HCT116 (cell line): ENCODE results near the gene HMGB1. TPM values are rescaled to one million over a fixed set of nuclear protein-coding genes. Genes with fewer than 3 reads are reported as not detected.

Source experiments
- ATAC-seq: fragments of 200-7000 bp; cut with Tn5 transposase; 2 replicates; pipeline ENCODE4 v1.9.1; 2020; ENCODE audit warnings: mild to moderate bottlenecking, moderate library complexity
- BruUV-seq: library from RNA; stranded (reverse); fragments of 400-500 nt; replicated peaks from 2 replicates; lab custom pipeline; 2021; lab: Mats Ljungman, UMichigan
- CTCF ChIA-PET: fragments of 300-600 bp; sonication (Branson Sonifier 250); formaldehyde crosslinking; loops from one replicate; lab custom pipeline; 2021; ENCODE audit warnings: antibody characterized with exemption; lab: Charles Lee
- POLR2A ChIA-PET: fragments of 300-600, 350-600 bp; sonication (Branson Sonifier 250); formaldehyde crosslinking; loops from one replicate; lab custom pipeline; 2021; ENCODE audit warnings: antibody characterized with exemption; lab: Charles Lee
- RAD21 ChIA-PET, 2 experiments: fragments of 300-600 bp; sonication (Branson Sonifier 250); formaldehyde crosslinking; loops; one replicate each; lab custom pipeline; 2023; ENCODE audit warnings: low total read pairs in 2 of 2; ENCODE audit not compliant: uncharacterized antibody in 2 of 2, unreplicated experiment in 2 of 2, low non-redundant PET in 1 of 2; lab: Charles Lee
- DNase-seq: peaks from one replicate; pipeline ENCODE4 v3.0.0-alpha.2; 2010; ENCODE audit warnings: low read depth, low spot score
- H2AFZ ChIP-seq: fragments of 200-600 bp; shearing (Covaris generic), sonication (generic); 2 replicates; pipeline ENCODE4 v1.6.1; 2017; ENCODE audit warnings: low read depth, mixed run types, mixed read lengths, antibody characterized with exemption, low read length; ENCODE audit not compliant: poor library complexity, severe bottlenecking
- H3K27ac ChIP-seq: 2 replicates; pipeline ENCODE4 v1.5.1; 2012; ENCODE audit warnings: low read depth, low read length
- H3K27me3 ChIP-seq: fragments of 200-600 bp; sonication (generic); 2 replicates; pipeline ENCODE4 v1.6.1; 2016; ENCODE audit warnings: mixed run types, low read length, mixed read lengths; ENCODE audit not compliant: insufficient read depth
- H3K36me3 ChIP-seq, 2 experiments: fragments of 200-500 bp in 1 of 2; fragments of 200-600 bp in 1 of 2; sonication (Bioruptor generic) in 1 of 2; sonication (generic) in 1 of 2; 2 replicates each; pipeline versions ENCODE4 v1.5.1 to v1.6.1; 2014 to 2016; ENCODE audit warnings: low read length in 2 of 2, inconsistent platforms in 1 of 2, mixed read lengths in 1 of 2, mixed run types in 1 of 2; ENCODE audit not compliant: insufficient read depth in 2 of 2, control insufficient read depth in 1 of 2
- H3K4me1 ChIP-seq, 2 experiments: fragments of 200-600 bp in 1 of 2; sonication (generic) in 1 of 2; 2 replicates each; pipeline versions ENCODE4 v1.5.1 to v1.6.1; 2012 to 2017; ENCODE audit warnings: low read length in 2 of 2, inconsistent platforms in 1 of 2, mild to moderate bottlenecking in 1 of 2, mixed read lengths in 1 of 2, mixed run types in 1 of 2, moderate library complexity in 1 of 2; ENCODE audit not compliant: insufficient read depth in 2 of 2, control insufficient read depth in 1 of 2
- H3K4me2 ChIP-seq: fragments of 200-600 bp; sonication (generic); 2 replicates; pipeline ENCODE4 v1.6.1; 2017; ENCODE audit warnings: mixed run types, low read length, mixed read lengths
- H3K4me3 ChIP-seq, 2 experiments: fragments of 200-600 bp in 1 of 2; sonication (generic) in 1 of 2; replicated peaks in 1 of 2; 2 replicates each; pipeline ENCODE4 v1.5.1; 2011 to 2016; ENCODE audit warnings: low read length in 2 of 2, control low read depth in 1 of 2, low read depth in 1 of 2, mild to moderate bottlenecking in 1 of 2, mixed read lengths in 1 of 2, mixed run types in 1 of 2
- H3K79me2 ChIP-seq: fragments of 200-600 bp; sonication (generic); 2 replicates; pipeline ENCODE4 v1.6.1; 2017; ENCODE audit warnings: mild to moderate bottlenecking, mixed run types, low read length, moderate library complexity, mixed read lengths; ENCODE audit not compliant: insufficient read depth
- H3K9ac ChIP-seq: fragments of 200-600 bp; sonication (generic); 2 replicates; pipeline ENCODE4 v1.6.1; 2016; ENCODE audit warnings: low read length, mixed read lengths
- H3K9me2 ChIP-seq: fragments of 200-600 bp; sonication (generic), shearing (Covaris generic); 2 replicates; pipeline ENCODE4 v1.6.1; 2017; ENCODE audit warnings: mixed run types, mild to moderate bottlenecking, moderate library complexity; ENCODE audit not compliant: insufficient read depth
- H3K9me3 ChIP-seq, 2 experiments: fragments of 200-500 bp in 1 of 2; fragments of 200-600 bp in 1 of 2; sonication (Bioruptor generic) in 1 of 2; sonication (generic) in 1 of 2; 2 replicates each; pipeline ENCODE4 v1.6.1; 2014 to 2017; ENCODE audit warnings: low read length in 2 of 2, mixed read lengths in 2 of 2, inconsistent platforms in 1 of 2, low read depth in 1 of 2, mild to moderate bottlenecking in 1 of 2, mixed run types in 1 of 2, moderate library complexity in 1 of 2; ENCODE audit not compliant: control insufficient read depth in 1 of 2, insufficient read depth in 1 of 2
- H4K20me1 ChIP-seq: fragments of 200-600 bp; sonication (generic), shearing (Covaris generic); 2 replicates; pipeline ENCODE4 v1.6.1; 2017; ENCODE audit warnings: mixed run types, mild to moderate bottlenecking, moderate library complexity; ENCODE audit not compliant: insufficient read depth
- CBX3 ChIP-seq: IDR thresholded peaks from 2 replicates; pipeline ENCODE4 v1.6.1; 2012; ENCODE audit warnings: low read depth
- EGR1 ChIP-seq: IDR thresholded peaks from 2 replicates; pipeline ENCODE4 v1.6.1; 2012; ENCODE audit warnings: low read depth
- EZH2 ChIP-seq: fragments of 200-600 bp; sonication (generic); IDR thresholded peaks from 2 replicates; pipeline ENCODE4 v1.6.1; 2017; ENCODE audit warnings: antibody characterized with exemption, mixed run types
- FOSL1 ChIP-seq: IDR thresholded peaks from 2 replicates; pipeline ENCODE4 v1.6.1; 2012; ENCODE audit warnings: low read depth
- POLR2A ChIP-seq: IDR thresholded peaks from 2 replicates; pipeline ENCODE4 v1.7.0; 2011; ENCODE audit warnings: borderline replicate concordance; ENCODE audit not compliant: insufficient read depth, insufficient read length; ENCODE audit errors: extremely low read depth
- POLR2AphosphoS5 ChIP-seq: IDR thresholded peaks from 2 replicates; pipeline ENCODE4 v1.6.1; 2011; ENCODE audit warnings: mild to moderate bottlenecking, low read depth, low read length, moderate library complexity
- REST ChIP-seq: IDR thresholded peaks from 2 replicates; pipeline ENCODE4 v1.6.1; 2012; ENCODE audit warnings: low read depth
- SP1 ChIP-seq: IDR thresholded peaks from 2 replicates; pipeline ENCODE4 v1.6.1; 2012; ENCODE audit warnings: low read depth
- SRF ChIP-seq: IDR thresholded peaks from 2 replicates; pipeline ENCODE4 v1.6.1; 2012; ENCODE audit warnings: low read depth
- TCF7L2 ChIP-seq: IDR thresholded peaks from 2 replicates; pipeline ENCODE4 v1.7.0; 2011; ENCODE audit warnings: borderline replicate concordance, inconsistent platforms; ENCODE audit not compliant: insufficient read depth, insufficient read length; ENCODE audit errors: extremely low read depth
- YY1 ChIP-seq: IDR thresholded peaks from 2 replicates; pipeline ENCODE4 v1.6.1; 2011; ENCODE audit warnings: low read length, low read depth, moderate library complexity, mild to moderate bottlenecking; ENCODE audit not compliant: insufficient replicate concordance; ENCODE audit errors: extremely low read depth
- ZNF274 ChIP-seq: fragments of 200-500 bp; sonication (Bioruptor generic); IDR thresholded peaks from 2 replicates; pipeline ENCODE4 v1.6.1; 2014; ENCODE audit warnings: mild to moderate bottlenecking, low read depth, low read length, inconsistent platforms
- intact Hi-C: fragments of 100-400 bp; cut with micrococcal nuclease; formaldehyde crosslinking; loops from 2 replicates; pipeline ENCODE4 v1.10.0; 2022
- total RNA-seq: library from RNA; stranded (reverse); gene quantifications from one replicate; pipeline ENCODE4 v1.2.1, GENCODE V29; 2021; ENCODE audit not compliant: unreplicated experiment
- TF ChIP-seq, protein P1 (sequence below): IDR thresholded peaks from 2 replicates; pipeline ENCODE4 v1.6.1; 2011; ENCODE audit warnings: mild to moderate bottlenecking, low read length, moderate library complexity; ENCODE audit not compliant: insufficient replicate concordance; ENCODE audit errors: extremely low read depth

Gene HMGB1
- total RNA-seq, 1 experiment from 2014 or later: 678 TPM

DNA sequence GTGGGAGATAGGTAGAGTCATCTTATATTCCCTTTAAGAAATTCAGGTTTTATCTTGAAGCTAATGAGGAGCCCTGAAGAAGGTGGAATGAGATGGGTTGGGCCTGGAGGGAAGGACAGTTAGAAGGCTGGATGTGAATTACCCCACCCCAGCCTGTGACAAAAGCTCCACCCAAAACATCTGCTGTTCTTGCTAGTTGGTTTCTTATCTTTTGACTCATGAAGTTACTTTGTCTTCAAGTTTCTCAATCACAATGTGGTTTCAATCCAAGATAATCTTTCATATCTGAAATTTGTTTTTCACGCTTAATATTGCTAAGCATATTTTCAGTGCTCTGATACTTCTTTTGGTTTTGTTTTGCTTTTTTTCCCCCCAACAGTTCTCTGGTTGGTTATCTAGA is 38.3 kb upstream of the HMGB1 start:
- Histone ChIP-seq H3K27me3 (no peaks in the 10 kb centered on the region), H3K4me3 (no peak overlapping the region)
- CTCF ChIA-PET: no interaction called here
- TF ChIP-seq, protein P1, sequence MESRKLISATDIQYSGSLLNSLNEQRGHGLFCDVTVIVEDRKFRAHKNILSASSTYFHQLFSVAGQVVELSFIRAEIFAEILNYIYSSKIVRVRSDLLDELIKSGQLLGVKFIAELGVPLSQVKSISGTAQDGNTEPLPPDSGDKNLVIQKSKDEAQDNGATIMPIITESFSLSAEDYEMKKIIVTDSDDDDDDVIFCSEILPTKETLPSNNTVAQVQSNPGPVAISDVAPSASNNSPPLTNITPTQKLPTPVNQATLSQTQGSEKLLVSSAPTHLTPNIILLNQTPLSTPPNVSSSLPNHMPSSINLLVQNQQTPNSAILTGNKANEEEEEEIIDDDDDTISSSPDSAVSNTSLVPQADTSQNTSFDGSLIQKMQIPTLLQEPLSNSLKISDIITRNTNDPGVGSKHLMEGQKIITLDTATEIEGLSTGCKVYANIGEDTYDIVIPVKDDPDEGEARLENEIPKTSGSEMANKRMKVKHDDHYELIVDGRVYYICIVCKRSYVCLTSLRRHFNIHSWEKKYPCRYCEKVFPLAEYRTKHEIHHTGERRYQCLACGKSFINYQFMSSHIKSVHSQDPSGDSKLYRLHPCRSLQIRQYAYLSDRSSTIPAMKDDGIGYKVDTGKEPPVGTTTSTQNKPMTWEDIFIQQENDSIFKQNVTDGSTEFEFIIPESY: no peak
- TF ChIP-seq EZH2: no peak
- TF ChIP-seq SP1: no peak
- TF ChIP-seq POLR2A: no peak
- TF ChIP-seq ZNF274: no peak
- TF ChIP-seq YY1: no peak
- TF ChIP-seq SRF: no peak
- TF ChIP-seq POLR2AphosphoS5: no peak
- TF ChIP-seq CBX3: no peak
- no peak for TF ChIP-seq EGR1
- no peak for TF ChIP-seq FOSL1
- no peak for TF ChIP-seq REST
- TF ChIP-seq TCF7L2: no peak
- TF ChIP-seq, all 23 proteins: peak for 0
- ChIA-PET POLR2A (no interaction called here), RAD21 (no interaction called here)
- no peaks in the 10 kb centered on the region for H3K9me3 ChIP-seq
- H3K27ac ChIP-seq: no peak overlapping the region
- H3K4me1 ChIP-seq: no peaks in the 10 kb centered on the region
- DNase-seq: no peak
- H2AFZ ChIP-seq: no peak overlapping the region
- H3K79me2 ChIP-seq: no peaks in the 10 kb centered on the region
- no peak overlapping the region for H3K9ac ChIP-seq
- intact Hi-C loops: no loop called here
- H3K36me3 ChIP-seq: no peaks in the 10 kb centered on the region
- H3K9me2 ChIP-seq: no peaks in the 10 kb centered on the region
- no peak for ATAC-seq
- no TSS peak for BruUV-seq
- H3K4me2 ChIP-seq: no peak overlapping the region
- H4K20me1 ChIP-seq: no peaks in the 10 kb centered on the region
